Muscle of leg (tissue), 11 donors: Measurements from ENCODE around the gene SLC8A1. TPM values are rescaled to one million over a fixed set of nuclear protein-coding genes. Genes with fewer than 3 reads are reported as not detected.

Experiments
- DNase-seq: peaks from one replicate; pipeline ENCODE4 v3.0.0; 2013
- H3K27ac ChIP-seq: one replicate; pipeline ENCODE4 v1.5.1; 2013; ENCODE audit warnings: mild to moderate bottlenecking, low read length, control low read depth
- H3K27me3 ChIP-seq: one replicate; pipeline ENCODE4 v1.6.1; 2013; ENCODE audit warnings: low read length; ENCODE audit not compliant: control insufficient read depth, insufficient read depth
- H3K36me3 ChIP-seq: one replicate; pipeline ENCODE4 v1.6.1; 2013; ENCODE audit warnings: low read length; ENCODE audit not compliant: control insufficient read depth, insufficient read depth
- H3K4me1 ChIP-seq: one replicate; pipeline ENCODE4 v1.6.1; 2013; ENCODE audit warnings: low read length; ENCODE audit not compliant: control insufficient read depth, insufficient read depth
- H3K4me3 ChIP-seq: one replicate; pipeline ENCODE4 v1.5.1; 2013; ENCODE audit warnings: low read length, control low read depth
- H3K9me3 ChIP-seq: replicated peaks from 2 replicates; pipeline ENCODE4 v1.6.1; 2013; ENCODE audit warnings: low read depth, low read length; ENCODE audit not compliant: control insufficient read depth
- WGBS: methylation state at CpG from one replicate; pipeline ENCODE4 v1.1.5; 2013; ENCODE audit warnings: missing lambda C conversion rate; ENCODE audit not compliant: insufficient coverage; 5-methylcytosine and 5-hydroxymethylcytosine counted together
- polyA plus RNA-seq, 8 donors: library from polyadenylated mRNA; unstranded; fragments of 120-200 nt; gene quantifications; one replicate each; pipeline versions ENCODE4 v1.2.1 to v1.2.3, GENCODE V29; 2013; ENCODE audit warnings: inconsistent platforms in 1 of 8, low replicate concordance in 1 of 8; ENCODE audit not compliant: insufficient read length in 8 of 8, insufficient read depth in 1 of 8
- total RNA-seq: library from RNA; stranded (reverse); fragments of 120-200 nt; gene quantifications from one replicate; pipeline ENCODE4 v1.2.4, GENCODE V29; 2013

The SLC8A1 gene
- total and polyA plus RNA-seq, 9 donors: 4.9 to 36.8 (median 8.9) TPM

DNA sequence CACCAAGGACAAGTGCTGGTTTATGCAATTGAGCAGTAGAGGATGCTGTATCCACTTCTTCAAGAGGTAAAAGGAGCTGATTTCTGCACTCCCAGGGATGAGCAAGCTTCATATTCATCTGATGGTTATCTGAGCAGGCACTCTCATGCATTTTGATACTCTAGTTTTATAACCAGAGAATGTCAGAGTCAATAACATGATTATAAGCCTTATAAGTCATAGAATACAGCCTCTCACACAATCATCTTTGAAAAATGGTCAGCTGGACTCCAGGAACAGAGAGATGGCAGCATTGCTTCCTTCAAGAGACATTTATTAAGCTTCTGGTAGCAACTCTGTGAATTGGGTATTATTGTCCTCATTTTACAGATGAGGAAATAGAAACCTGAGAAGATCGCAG, 167.1 kb downstream of the SLC8A1 start:
- Histone ChIP-seq H3K4me1 (peaks cover 18% of the 10 kb centered on the region), H3K27me3 (no peaks in the 10 kb centered on the region), H3K9me3 (no peaks in the 10 kb centered on the region), H3K36me3 (no peaks in the 10 kb centered on the region), H3K27ac (no peak overlapping the region), H3K4me3 (no peak overlapping the region)
- DNase-seq: no peak
- no CpG with 5 or more reads among the region's 1 CpG for WGBS

DNA sequence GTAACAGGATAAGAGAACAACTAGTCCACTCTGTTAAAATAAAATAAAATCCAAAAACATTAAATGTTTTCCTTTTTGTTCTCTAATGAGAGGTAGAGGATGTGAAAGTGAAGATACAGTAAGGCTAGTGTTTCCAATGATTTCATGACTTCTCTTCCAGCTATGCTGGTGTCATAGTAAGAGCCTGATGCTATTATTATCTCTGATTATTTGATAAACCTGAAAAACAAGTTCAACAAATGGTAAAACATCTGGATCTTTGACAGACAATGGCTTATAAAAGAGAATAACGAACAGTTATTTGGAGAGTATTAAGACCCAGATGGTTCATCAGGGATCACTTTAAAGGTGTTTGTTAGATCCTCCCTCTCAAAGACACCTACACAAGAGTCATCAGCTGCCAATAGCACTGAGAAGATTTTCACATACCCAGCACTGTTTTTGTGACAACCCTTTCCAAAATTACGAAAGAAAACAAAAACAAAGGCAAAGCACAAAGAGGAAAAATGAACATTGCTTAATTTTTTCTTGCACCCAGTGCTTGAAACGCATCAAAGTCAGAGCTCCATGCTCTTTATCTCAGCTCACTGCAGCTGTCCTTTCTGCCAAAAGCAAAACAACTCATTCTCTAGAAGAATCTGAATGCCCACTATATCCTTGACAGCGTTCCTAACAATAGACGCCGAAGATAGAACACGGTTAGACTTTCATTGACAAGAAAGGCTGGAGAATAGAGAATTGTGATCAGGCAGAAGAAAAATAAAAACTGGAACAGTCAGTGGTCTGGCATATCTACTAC, 168.6 kb downstream of the SLC8A1 start:
- H3K9me3 ChIP-seq: no peaks in the 10 kb centered on the region
- H3K36me3 ChIP-seq: no peaks in the 10 kb centered on the region
- 89% methylated on average over 2 of the region's 7 CpGs for WGBS
- no peaks in the 10 kb centered on the region for H3K27me3 ChIP-seq
- H3K4me3 ChIP-seq: no peak overlapping the region
- peaks cover 20% of the 10 kb centered on the region for H3K4me1 ChIP-seq
- DNase-seq: no peak
- peak overlapping the region; percentile 64 for H3K27ac ChIP-seq

DNA sequence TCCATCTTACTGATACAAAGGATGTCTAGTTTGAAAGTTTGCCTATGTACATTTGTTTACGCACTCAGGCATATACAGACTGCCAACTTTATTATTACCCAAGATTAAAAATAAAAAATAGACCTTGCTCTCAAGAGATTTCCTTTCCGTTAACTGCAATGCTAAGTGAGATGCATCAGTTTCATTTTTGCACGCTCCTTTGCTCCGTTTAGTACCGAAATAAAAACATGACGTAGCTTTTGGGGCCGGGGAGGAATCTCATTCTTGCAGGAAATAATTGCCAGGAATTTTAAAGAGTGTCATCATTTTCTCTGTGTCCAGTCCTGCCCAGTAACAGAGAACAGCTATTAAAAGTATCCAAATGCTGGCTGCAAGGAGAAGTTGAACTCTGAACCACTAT, 169.5 kb downstream of the SLC8A1 start:
- DNase-seq: peak; percentile 82
- H3K4me1 ChIP-seq: peaks cover 15% of the 10 kb centered on the region
- H3K27me3 ChIP-seq: no peaks in the 10 kb centered on the region
- H3K9me3 ChIP-seq: no peaks in the 10 kb centered on the region
- WGBS: 61% methylated on average over 6 of the region's 7 CpGs
- H3K36me3 ChIP-seq: no peaks in the 10 kb centered on the region
- peak overlapping the region; percentile 64 for H3K27ac ChIP-seq
- peak overlapping the region; percentile 9 for H3K4me3 ChIP-seq

DNA sequence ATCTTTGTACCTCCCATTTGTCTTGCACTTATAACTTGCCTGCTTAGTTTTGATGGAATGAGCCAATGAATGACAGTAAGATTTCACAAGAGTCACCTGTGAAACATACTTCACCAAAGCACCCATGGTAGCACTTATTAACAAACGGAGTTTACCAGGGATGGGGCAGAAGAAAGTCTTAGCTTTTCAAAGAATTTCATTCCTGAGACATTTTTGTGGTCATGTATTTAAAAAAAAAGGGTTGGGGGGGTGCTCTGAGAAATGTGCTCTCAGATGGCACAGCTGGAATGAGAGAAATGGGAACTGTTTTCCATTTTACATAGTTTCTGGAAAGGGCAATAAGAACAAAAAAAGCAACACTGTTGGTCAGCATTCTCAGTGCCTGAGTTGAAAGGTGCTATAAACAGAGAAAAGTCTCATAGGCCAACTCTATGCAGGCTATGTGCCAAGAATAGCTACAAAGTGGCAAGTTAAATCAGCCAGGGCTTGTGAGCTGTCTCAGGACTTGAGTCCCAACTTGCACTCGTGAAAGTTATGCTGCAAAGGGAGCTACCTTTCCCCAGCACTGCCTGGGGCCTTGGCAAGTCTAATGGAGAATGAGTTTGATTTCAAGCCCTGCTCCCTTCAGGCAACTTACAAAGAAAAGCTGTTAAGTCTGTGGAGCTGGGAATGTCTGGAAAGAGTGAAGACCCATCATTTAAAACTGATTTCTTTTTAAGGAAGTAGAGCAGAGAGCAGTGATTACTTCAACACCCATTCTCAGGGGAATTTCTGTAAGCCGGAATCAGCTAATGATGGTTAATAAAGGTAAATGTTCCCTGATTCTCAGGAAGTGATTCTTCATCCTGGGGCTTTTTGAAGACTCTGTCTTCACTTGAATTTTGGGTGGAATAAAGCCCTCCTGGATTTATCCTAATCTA, 170.6 kb downstream of the SLC8A1 start:
- no peaks in the 10 kb centered on the region for H3K27me3 ChIP-seq
- H3K36me3 ChIP-seq: no peaks in the 10 kb centered on the region
- peaks cover 13% of the 10 kb centered on the region for H3K4me1 ChIP-seq
- WGBS: no CpG with 5 or more reads among the region's 3 CpGs
- H3K4me3 ChIP-seq: no peak overlapping the region
- H3K27ac ChIP-seq: peak overlapping the region; percentile 39
- DNase-seq: peak; percentile 55
- no peaks in the 10 kb centered on the region for H3K9me3 ChIP-seq

DNA sequence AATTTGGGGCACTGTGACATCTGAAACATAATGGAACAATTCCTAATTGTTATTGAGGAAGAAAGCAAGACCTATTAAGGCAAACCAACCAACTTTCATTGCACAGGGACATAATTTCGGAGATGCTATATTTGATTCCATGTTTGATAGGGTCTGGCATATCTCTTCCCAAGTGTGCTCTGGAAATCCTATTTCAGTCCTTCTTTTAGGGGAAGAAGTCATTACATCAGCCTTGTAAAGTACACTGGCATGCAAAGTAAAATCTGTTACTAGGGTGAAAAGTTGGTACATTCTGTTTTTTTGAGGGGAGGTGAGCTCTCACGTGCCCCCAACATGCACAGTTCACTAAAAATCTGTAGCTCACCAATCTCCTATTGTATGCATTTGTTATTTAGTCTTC, 172.4 kb downstream of the SLC8A1 start:
- Histone ChIP-seq H3K9me3 (no peaks in the 10 kb centered on the region), H3K4me1 (peaks cover 13% of the 10 kb centered on the region), H3K27ac (no peak overlapping the region), H3K4me3 (no peak overlapping the region), H3K36me3 (no peaks in the 10 kb centered on the region), H3K27me3 (no peaks in the 10 kb centered on the region)
- no CpG with 5 or more reads among the region's 2 CpGs for WGBS
- peak; percentile 58 for DNase-seq

DNA sequence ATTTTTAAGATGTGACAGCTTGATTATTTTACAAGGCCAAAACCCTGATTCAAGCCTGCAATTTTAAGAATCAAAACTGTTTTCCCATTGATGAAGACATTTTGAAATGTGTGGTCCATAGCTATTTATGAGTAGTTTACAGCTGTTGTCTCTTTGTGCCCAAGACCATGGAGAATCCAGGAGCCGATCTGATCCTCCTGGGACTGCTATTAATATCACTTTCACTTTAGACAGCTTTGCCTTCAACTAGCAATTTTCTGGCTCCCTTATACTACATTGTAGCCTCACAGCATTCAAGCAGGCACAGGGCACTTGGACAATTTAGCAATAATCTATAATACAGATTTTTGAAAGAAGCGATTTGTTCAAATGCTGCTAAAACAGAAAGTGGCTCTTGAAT, 172.9 kb downstream of the SLC8A1 start:
- WGBS: 11% methylated on average over 1 of the region's 2 CpGs
- Histone ChIP-seq H3K9me3 (no peaks in the 10 kb centered on the region), H3K36me3 (no peaks in the 10 kb centered on the region), H3K27ac (no peak overlapping the region), H3K27me3 (no peaks in the 10 kb centered on the region), H3K4me3 (no peak overlapping the region), H3K4me1 (peaks cover 13% of the 10 kb centered on the region)
- DNase-seq: peak; percentile 88

DNA sequence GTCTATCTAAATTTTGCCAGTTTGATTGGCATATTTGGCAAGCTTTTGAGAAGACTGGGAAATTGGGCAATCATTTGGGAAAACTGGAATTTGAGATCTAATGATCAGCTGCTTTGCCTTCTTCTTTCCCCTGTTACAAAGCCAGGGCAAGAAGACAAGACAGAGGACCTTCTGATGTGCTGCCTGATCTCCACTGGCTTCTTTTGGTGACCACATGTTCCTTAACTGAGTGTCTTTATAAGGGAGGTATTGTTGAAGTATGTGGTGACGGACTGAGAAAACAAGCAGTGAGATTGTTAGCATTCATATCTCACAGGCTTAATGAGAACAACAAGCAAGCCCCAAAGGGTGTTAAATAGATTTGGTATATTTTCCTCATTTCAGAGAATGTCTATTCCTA, 175.8 kb downstream of the SLC8A1 start:
- no peaks in the 10 kb centered on the region for H3K36me3 ChIP-seq
- no peaks in the 10 kb centered on the region for H3K9me3 ChIP-seq
- H3K4me3 ChIP-seq: no peak overlapping the region
- no peak overlapping the region for H3K27ac ChIP-seq
- peaks cover 4% of the 10 kb centered on the region for H3K4me1 ChIP-seq
- no peak for DNase-seq
- no peaks in the 10 kb centered on the region for H3K27me3 ChIP-seq
- WGBS: no CpG with 5 or more reads among the region's 1 CpG

DNA sequence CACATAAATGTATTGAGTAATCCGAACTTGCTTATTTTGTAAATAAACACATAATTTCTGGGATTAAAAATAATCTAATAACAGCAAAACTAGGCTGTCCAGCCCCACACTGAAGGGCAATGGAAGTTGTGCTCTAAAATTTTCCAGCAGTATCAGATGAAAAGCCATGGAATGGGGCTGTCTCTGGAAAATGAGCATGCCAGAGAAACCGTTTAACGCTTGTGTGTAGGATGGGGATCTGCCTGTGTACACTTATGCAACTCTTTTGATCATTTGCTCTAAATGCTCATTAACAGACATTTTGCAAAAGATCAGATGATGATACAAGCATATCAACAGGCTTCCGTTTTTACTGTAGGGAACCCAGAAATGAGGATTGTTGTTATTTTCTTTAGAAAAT, 177.6 kb downstream of the SLC8A1 start:
- Histone ChIP-seq H3K27ac (no peak overlapping the region), H3K27me3 (no peaks in the 10 kb centered on the region), H3K4me3 (no peak overlapping the region), H3K36me3 (no peaks in the 10 kb centered on the region), H3K4me1 (peaks cover 2% of the 10 kb centered on the region), H3K9me3 (no peaks in the 10 kb centered on the region)
- WGBS: no CpG with 5 or more reads among the region's 4 CpGs
- DNase-seq: peak; percentile 72

DNA sequence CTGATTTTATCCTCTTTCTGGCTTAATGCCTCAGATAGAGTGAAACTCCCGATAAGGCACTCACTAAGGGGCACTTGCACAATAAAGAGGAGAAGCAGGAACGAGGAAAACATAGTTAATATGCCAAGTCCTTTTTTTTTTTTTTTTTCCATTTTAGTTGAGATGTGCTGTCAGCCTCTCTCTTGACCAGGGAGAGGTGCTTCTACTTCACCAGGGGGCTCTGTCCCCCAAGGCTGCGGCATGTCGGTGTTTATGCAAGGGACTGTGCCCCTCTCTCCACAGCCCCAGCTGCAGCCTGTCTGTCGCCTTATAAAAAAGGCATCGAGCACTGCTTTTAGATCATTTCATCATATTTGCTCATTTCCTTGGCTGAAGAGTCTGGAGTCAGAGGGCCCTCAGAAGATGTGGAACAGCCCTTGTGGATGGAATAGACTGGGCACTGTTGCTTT, 178.1 kb downstream of the SLC8A1 start:
- no peak overlapping the region for H3K27ac ChIP-seq

DNA sequence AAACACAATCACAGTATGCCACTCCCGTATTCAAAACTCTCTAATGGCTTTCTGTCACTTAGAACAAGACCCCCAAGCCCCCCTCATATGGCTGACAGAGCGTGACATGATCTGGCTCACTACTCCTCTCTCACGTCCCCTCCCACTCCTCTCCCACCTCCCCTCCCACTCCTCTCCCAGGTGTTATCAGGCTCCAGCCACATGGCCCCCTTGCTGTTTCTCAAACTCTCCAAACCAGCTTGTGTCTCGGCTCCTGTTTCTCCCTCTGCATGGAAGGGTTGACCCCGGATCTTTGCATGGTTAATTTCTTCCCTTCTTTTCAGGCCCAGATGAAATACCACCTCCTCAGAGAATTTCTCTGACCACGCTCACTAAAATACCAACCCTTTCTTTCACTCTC, 180.8 kb downstream of the SLC8A1 start:
- Histone ChIP-seq H3K4me3 (no peak overlapping the region), H3K4me1 (no peaks in the 10 kb centered on the region), H3K27me3 (no peaks in the 10 kb centered on the region), H3K9me3 (no peaks in the 10 kb centered on the region), H3K36me3 (no peaks in the 10 kb centered on the region), H3K27ac (no peak overlapping the region)
- WGBS: 69% methylated on average over 6 of the region's 6 CpGs
- DNase-seq: no peak

More for the DNA sequence above, 178.1 kb downstream of the SLC8A1 start:
- no peak for DNase-seq
- Histone ChIP-seq H3K27me3 (no peaks in the 10 kb centered on the region), H3K36me3 (no peaks in the 10 kb centered on the region), H3K4me1 (no peaks in the 10 kb centered on the region), H3K4me3 (no peak overlapping the region), H3K9me3 (no peaks in the 10 kb centered on the region)
- WGBS: 67% methylated on average over 1 of the region's 6 CpGs
